HG02981 (cell line): Measurements from ENCODE around the gene TXLNA.

Experiments used
- ATAC-seq: cut with Tn5 transposase; IDR thresholded peaks from one replicate; pipeline ENCODE4 v1.9.1; 2021; ENCODE audit warnings: mild to moderate bottlenecking, moderate library complexity; ENCODE audit not compliant: unreplicated experiment

Gene TXLNA

DNA sequence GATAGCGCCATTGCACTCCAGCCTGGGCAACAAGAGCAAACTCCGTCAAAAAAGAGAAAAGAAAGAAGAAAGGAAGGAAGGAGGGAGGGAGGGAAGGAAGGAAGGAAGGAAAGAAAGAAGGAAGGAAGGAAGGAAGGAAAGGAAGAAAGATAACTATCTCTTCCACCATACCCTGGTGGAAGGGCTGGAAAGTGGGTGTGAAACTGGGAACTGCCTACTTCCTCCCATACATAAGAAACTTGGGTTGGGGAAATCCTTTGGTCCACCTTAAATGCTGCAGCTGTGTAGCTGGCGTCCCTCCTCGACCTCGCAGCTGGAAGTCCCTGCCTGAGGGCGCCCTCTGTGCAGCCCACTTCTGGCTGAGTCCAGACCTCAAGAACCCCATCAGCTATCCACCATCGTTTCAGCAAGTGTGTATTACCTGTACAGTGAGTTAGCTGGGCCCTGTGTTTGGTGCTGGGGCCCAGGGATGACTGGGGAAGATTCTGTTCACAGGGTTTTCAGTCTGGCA lies 62.9 kb downstream of the TXLNA start:
- ATAC-seq = no peak

DNA sequence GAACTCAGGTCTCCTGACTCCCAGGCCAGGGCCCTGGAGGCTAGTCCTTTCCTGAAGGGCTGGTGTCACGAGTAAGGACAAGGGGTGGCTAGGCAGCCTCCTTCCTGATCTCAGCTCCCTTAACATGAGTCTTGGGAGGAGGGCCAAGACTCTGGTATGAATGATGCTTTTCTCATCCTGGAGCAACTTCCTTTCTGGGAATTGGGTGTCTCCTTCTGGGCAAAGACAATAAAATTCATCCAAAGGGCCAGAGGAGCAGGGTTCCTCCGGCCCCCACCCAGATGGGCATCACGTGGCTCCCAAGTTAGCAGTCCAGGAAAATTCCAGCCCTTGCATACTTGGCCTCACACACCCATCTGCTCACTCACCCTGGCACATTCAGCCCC lies 67.4 kb downstream of the TXLNA start, which contains the start of gene FAM167B:
TSS of gene FAM167B (plus strand) at position 335 of the 386 bp plus-strand sequence. CDS start 200 bp downstream, outside the sequence.
- no peak for ATAC-seq

DNA sequence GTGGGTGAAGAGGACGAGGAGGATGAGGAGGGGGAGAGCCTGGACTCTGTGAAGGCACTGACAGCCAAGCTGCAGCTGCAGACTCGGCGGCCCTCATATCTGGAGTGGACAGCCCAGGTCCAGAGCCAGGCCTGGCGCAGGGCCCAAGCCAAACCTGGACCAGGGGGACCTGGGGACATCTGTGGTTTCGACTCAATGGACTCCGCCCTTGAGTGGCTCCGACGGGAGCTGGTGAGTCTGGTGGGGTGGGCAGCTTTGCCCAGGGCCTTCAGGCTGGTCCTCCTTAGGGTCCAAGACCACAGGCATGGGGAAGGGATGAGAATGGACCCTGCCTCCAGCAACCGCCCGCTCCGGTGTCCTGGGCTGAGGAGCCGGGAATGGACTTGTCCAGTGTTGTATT lies 68.0 kb downstream of the TXLNA start:
- ATAC-seq = no peak
